HepG2 (cell line): ENCODE results near the gene PRRT1. TPM values are rescaled to one million over a fixed set of nuclear protein-coding genes. Genes with fewer than 3 reads are reported as not detected.
A peak's percentile ranks its signal among the peaks of the same experiment; 100 is the strongest.

Source experiments
- AFF4 ChIP-seq: sonication (generic); formaldehyde crosslinking; IDR thresholded peaks from 2 replicates; pipeline ENCODE4 v1.4.0; 2020; ENCODE audit warnings: missing genetic modification reagents
- ATF1 ChIP-seq: IDR thresholded peaks from 2 replicates; pipeline ENCODE4 v1.6.1; 2016; ENCODE audit warnings: mild to moderate bottlenecking, control low read depth
- ATF2 ChIP-seq: sonication (generic); formaldehyde crosslinking; IDR thresholded peaks from 2 replicates; pipeline ENCODE4 v1.4.0; 2020; ENCODE audit warnings: missing genetic modification reagents
- ETV6 ChIP-seq: sonication (generic); formaldehyde crosslinking; conservative IDR thresholded peaks from 2 replicates; pipeline ENCODE4 v1.4.0; 2020; ENCODE audit warnings: missing genetic modification reagents
- FOXP4 ChIP-seq: sonication (generic); formaldehyde crosslinking; IDR thresholded peaks from 2 replicates; pipeline ENCODE4 v1.4.0; 2020; ENCODE audit warnings: missing genetic modification reagents
- HNF1B ChIP-seq: sonication (generic); formaldehyde crosslinking; IDR thresholded peaks from 2 replicates; pipeline ENCODE4 v1.5.1; 2020; ENCODE audit warnings: mild to moderate bottlenecking, moderate library complexity, missing genetic modification reagents
- JUNB ChIP-seq: sonication (generic); formaldehyde crosslinking; IDR thresholded peaks from 2 replicates; pipeline ENCODE4 v1.8.0; 2022; ENCODE audit warnings: missing genetic modification reagents, mild to moderate bottlenecking, borderline replicate concordance
- MXI1 ChIP-seq: IDR thresholded peaks from 3 replicates; pipeline ENCODE4 v1.6.1; 2012; ENCODE audit warnings: low read depth, low read length, inconsistent platforms, borderline replicate concordance
- NFKBIZ ChIP-seq: IDR thresholded peaks from 2 replicates; pipeline ENCODE4 v1.6.1; 2018; ENCODE audit warnings: missing genetic modification reagents, missing compliant biosample characterization
- SIN3B ChIP-seq: fragments of 150-350 bp; IDR thresholded peaks from 2 replicates; pipeline ENCODE4 v1.6.1; 2014; ENCODE audit warnings: low read length
- SKI ChIP-seq: fragments of 450-650 bp; IDR thresholded peaks from one replicate; pipeline ENCODE4 v1.6.1; 2018; ENCODE audit warnings: mild to moderate bottlenecking; ENCODE audit not compliant: partially characterized antibody
- SNAI1 ChIP-seq: sonication (generic); formaldehyde crosslinking; IDR thresholded peaks from 2 replicates; pipeline ENCODE4 v1.5.0; 2020; ENCODE audit warnings: mild to moderate bottlenecking, missing genetic modification reagents, borderline replicate concordance
- WIZ ChIP-seq: sonication (generic); formaldehyde crosslinking; IDR thresholded peaks from 2 replicates; pipeline ENCODE4 v1.5.1; 2020; ENCODE audit warnings: mild to moderate bottlenecking, missing genetic modification reagents
- ZBTB46 ChIP-seq: sonication (generic); formaldehyde crosslinking; IDR thresholded peaks from 2 replicates; pipeline ENCODE4 v1.4.0; 2020; ENCODE audit warnings: mild to moderate bottlenecking, missing genetic modification reagents, borderline replicate concordance
- ZNF121 ChIP-seq: sonication (generic); formaldehyde crosslinking; IDR thresholded peaks from 2 replicates; pipeline ENCODE4 v1.5.0; 2020; ENCODE audit warnings: mild to moderate bottlenecking, missing genetic modification reagents
- ZNF329 ChIP-seq: sonication (generic); formaldehyde crosslinking; IDR thresholded peaks from 2 replicates; pipeline ENCODE4 v1.9.0; 2021; ENCODE audit warnings: low read depth, mild to moderate bottlenecking, missing genetic modification reagents
- ZNF350 ChIP-seq: sonication (generic); formaldehyde crosslinking; IDR thresholded peaks from 2 replicates; pipeline ENCODE4 v1.4.0; 2020; ENCODE audit warnings: mild to moderate bottlenecking, low read depth, missing genetic modification reagents, borderline replicate concordance
- polyA plus RNA-seq, 8 experiments: library from polyadenylated mRNA; depleted of rRNA in 3 of 8; stranded (reverse) in 7 of 8; unstranded in 1 of 8; fragments of >200 nt; fragmentation: Illumina TruSeq in 4 of 8; extraction: Trizol in 4 of 8; gene quantifications; 2 replicates each; pipeline versions ENCODE4 v1.2.1 to v1.2.3, GENCODE V29; 2011 to 2016; ENCODE audit warnings: low read depth in 4 of 8, missing spikeins in 1 of 8, mixed read lengths in 1 of 8; ENCODE audit not compliant: insufficient read depth in 1 of 8
- total RNA-seq, 5 experiments: library from RNA; depleted of rRNA; stranded (reverse); fragments of >200 nt; fragmentation: Illumina TruSeq; extraction: Trizol; gene quantifications; 2 replicates each; pipeline ENCODE4 v1.2.3, GENCODE V29; 2016; ENCODE audit warnings: low read depth in 1 of 5

The PRRT1 gene
- total and polyA plus RNA-seq, 2 of the 13 experiments (the other 11 are each of a cell fraction or from before 2014, with no cell fraction given), result 0.64 to 1.4 TPM

- TF ChIP-seq ATF2 (CRISPR knock-in tag) (peak; percentile 42), ZBTB46 (CRISPR knock-in tag) (peak; percentile 78; the same call in 1 of the 2 replicates), SNAI1 (peak; percentile 84; the same call in 1 of the 2 replicates), ZNF329 (CRISPR knock-in tag) (0 out of 2 replicates have a peak, but pooled peaks have one; percentile 1), ZNF350 (peak; percentile 96), HNF1B (peak; percentile 59), JUNB (no peak), AFF4 (CRISPR knock-in tag) (no peak; the same call in 1 of the 2 replicates), SIN3B (peak; percentile 73; the same call in 1 of the 2 replicates), NFKBIZ (CRISPR knock-in tag) (no peak), ZNF121 (CRISPR knock-in tag) (0 out of 2 replicates have a peak, but pooled peaks have one; percentile 50), ATF1 (peak; percentile 96), SKI (peak; percentile 23), FOXP4 (CRISPR knock-in tag) (peak; percentile 71), ETV6 (CRISPR knock-in tag) (no peak; the same call in 1 of the 2 replicates), WIZ (CRISPR knock-in tag) (no peak), MXI1 (peak; percentile 88)
Observed at GRCh38 chr6:32153564-32154513, 2.1 kb upstream of the PRRT1 start, which contains the start of gene PPT2 (continued).
